Measurements from ENCODE around the gene PTRH1.

GRCh38 chr9:127664324-127664677 is 51.2 kb downstream of the PTRH1 start:
- no peak for TF ChIP-seq POLR2AphosphoS5 (IDR thresholded peaks at IDR 0.05; ENCODE audit: low read depth)
- no peak for TF ChIP-seq CTCF (IDR thresholded peaks at IDR 0.05; ENCODE audit: insufficient read depth, low read length)
- no peak for TF ChIP-seq REST (IDR thresholded peaks at IDR 0.05; ENCODE audit: insufficient replicate concordance, low read depth)
- TF ChIP-seq SPI1 (IDR thresholded peaks at IDR 0.05; ENCODE audit: borderline replicate concordance, low read depth), result no peak
